ENCODE measurements around the gene OR8G1.
A peak's percentile ranks its signal among the peaks of the same experiment; 100 is the strongest.
"Not testable (repeated sequence)": the region's sequence is repeated elsewhere in the genome, so short reads cannot be mapped to it uniquely, and the experiment has no call there.

The OR8G1 gene

GRCh38 chr11:124249869-124250268 is 9.0 kb downstream of the OR8G1 start:
- DNase-seq, result not testable (repeated sequence)

- DNase-seq, result no peak
Measured at GRCh38 chr11:124256076-124256475, 15.2 kb downstream of the OR8G1 start, which contains the start of gene OR8G5. Gene OR8G5 (plus strand): TSS chr11:124256376. CDS start chr11:124264932, 8,556 bp downstream.

- DNase-seq, result not testable (repeated sequence)
Measured at GRCh38 chr11:124265041-124265440, 24.1 kb downstream of the OR8G1 start.

GRCh38 chr11:124270886-124271285 is 30.0 kb downstream of the OR8G1 start:
- DNase-seq, result peak; percentile 23

GRCh38 chr11:124274000-124274399 is 33.1 kb downstream of the OR8G1 start:
- no peak for DNase-seq

- DNase-seq, result peak; percentile 16
Measured at GRCh38 chr11:124276081-124276480, 35.2 kb downstream of the OR8G1 start.

GRCh38 chr11:124277207-124277606 is 36.3 kb downstream of the OR8G1 start:
- DNase-seq, result no peak

- DNase-seq, result no peak
Measured at GRCh38 chr11:124277804-124278203, 36.9 kb downstream of the OR8G1 start.

GRCh38 chr11:124278261-124278660 is 37.4 kb downstream of the OR8G1 start:
- DNase-seq, result no peak

GRCh38 chr11:124285610-124286344 is 44.9 kb downstream of the OR8G1 start:
- DNase-seq, result peak; percentile 74

GRCh38 chr11:124294687-124295086 is 53.8 kb downstream of the OR8G1 start:
- no peak for DNase-seq

GRCh38 chr11:124296016-124296415 is 55.1 kb downstream of the OR8G1 start:
- DNase-seq, result no peak

GRCh38 chr11:124297921-124298320 is 57.0 kb downstream of the OR8G1 start:
- DNase-seq, result peak; percentile 27

- peak; percentile 55 for DNase-seq
Measured at GRCh38 chr11:124301548-124301947, 60.7 kb downstream of the OR8G1 start.

GRCh38 chr11:124302347-124303125 is 61.6 kb downstream of the OR8G1 start:
- no peak for DNase-seq
